Choroid plexus epithelial cell (primary cell): ENCODE data around the gene CCDC88A.

Experiments used
- DNase-seq: peaks from one replicate; pipeline ENCODE4 v3.0.0-alpha.2; 2010; ENCODE audit warnings: low read depth
- H3K4me3 ChIP-seq: 2 replicates; pipeline ENCODE4 v1.5.1; 2011; ENCODE audit warnings: low read depth, mild to moderate bottlenecking, control low read depth, low read length, moderate library complexity
- CTCF ChIP-seq: conservative IDR thresholded peaks from 2 replicates; pipeline ENCODE4 v1.5.1; 2011; ENCODE audit warnings: low read depth, mild to moderate bottlenecking, control low read depth, inconsistent platforms, low read length, moderate library complexity

The CCDC88A gene

GRCh38 chr2:55419679-55420438 lies at the start of gene CCDC88A:
CCDC88A (minus strand) TSS chr2:55419856; CDS start chr2:55419079, 777 bp downstream.
- DNase-seq: peak; percentile 99
- TF ChIP-seq CTCF: peak; percentile 39
- H3K4me3 ChIP-seq: peak within 1 kb of the TSS; percentile 89

- no peak for TF ChIP-seq CTCF
- DNase-seq: no peak
These were observed 42.0 kb upstream of the CCDC88A start for GRCh38 chr2:55461679-55462078.

GRCh38 chr2:55460562-55460961 lies 40.9 kb upstream of the CCDC88A start:
- peak; percentile 64 for DNase-seq
- no peak for TF ChIP-seq CTCF

More at GRCh38 chr2:55461679-55462078, 42.0 kb upstream of the CCDC88A start:
- no peak overlapping the region for H3K4me3 ChIP-seq

GRCh38 chr2:55459714-55460274 lies 40.1 kb upstream of the CCDC88A start:
- DNase-seq: no peak
- H3K4me3 ChIP-seq: no peak overlapping the region
- no peak for TF ChIP-seq CTCF

More at GRCh38 chr2:55460562-55460961, 40.9 kb upstream of the CCDC88A start:
- no peak overlapping the region for H3K4me3 ChIP-seq

GRCh38 chr2:55459279-55459678 lies 39.6 kb upstream of the CCDC88A start:
- H3K4me3 ChIP-seq: no peak overlapping the region
- DNase-seq: no peak

GRCh38 chr2:55454121-55454520 lies 34.5 kb upstream of the CCDC88A start:
- DNase-seq: no peak
- TF ChIP-seq CTCF: no peak
- H3K4me3 ChIP-seq: no peak overlapping the region

More at GRCh38 chr2:55459279-55459678, 39.6 kb upstream of the CCDC88A start:
- TF ChIP-seq CTCF: no peak
